ENCODE measurements around the gene KPNA2. TPM values are rescaled to one million over a fixed set of nuclear protein-coding genes. Genes with fewer than 3 reads are reported as not detected.

Gene KPNA2
- total and polyA plus RNA-seq, 2 of the 8 experiments (the other 6 are each of a cell fraction or from before 2014, with no cell fraction given), result 413 to 612 TPM

DNA sequence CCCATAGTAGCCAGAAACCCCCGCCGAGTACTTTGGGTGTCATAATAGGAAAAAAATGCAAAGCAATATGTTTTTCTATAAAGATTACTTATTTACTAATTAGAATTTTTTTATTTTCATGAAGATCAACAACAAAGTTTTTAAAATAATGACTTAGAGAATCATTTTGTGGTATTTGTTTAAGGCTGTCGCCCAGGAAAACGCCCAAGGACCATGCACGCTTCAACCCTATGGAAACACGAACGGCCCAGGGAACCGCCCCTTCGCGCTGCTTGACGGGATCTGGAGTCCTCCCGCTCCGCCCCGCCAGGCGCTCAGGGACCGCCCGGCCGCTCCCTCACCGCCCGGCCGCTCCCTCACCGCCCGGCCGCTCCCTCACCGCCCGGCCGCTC lies 408 bp upstream of the KPNA2 start:
- Histone ChIP-seq H3K14ac (ENCODE audit: insufficient read length) (no peak overlapping the region), H3K23me2 (ENCODE audit: low read depth, low read length) (peaks cover 2% of the 10 kb centered on the region; the same call in 1 of the 2 replicates), H4K5ac (ENCODE audit: insufficient read length, low read depth, low read length) (peak overlapping the region; percentile 87), H3K79me1 (ENCODE audit: low read depth, low read length) (0 out of 2 replicates have a peak, but pooled peaks cover 3% of the 10 kb centered on the region), H3K4ac (replicated peaks; ENCODE audit: insufficient read length, low read depth, low read length) (no peak overlapping the region), H4K20me1 (replicated peaks in 1 of 2; ENCODE audit: control insufficient read depth in 1 of 2, insufficient read depth in 2 of 2, low read length in 2 of 2) (peaks cover 7 to 15% of the 10 kb centered on the region in 2 experiments), H4K8ac (ENCODE audit: extremely low read depth, insufficient read depth, low read length) (no peak overlapping the region), H2BK15ac (ENCODE audit: low read length) (no peak overlapping the region), H3K4me3 (ENCODE audit: extremely low read depth in 1 of 4, insufficient read depth in 2 of 4, low read depth in 3 of 4, low read length in 4 of 4) (peak overlapping the region in 2 of 4 experiments; percentile 10 to 53; a peak in 3 of 8 replicates), H3K23ac (ENCODE audit: insufficient read length) (no peak overlapping the region), H3K9ac (replicated peaks in 1 of 4; ENCODE audit: extremely low read depth in 1 of 4, low read depth in 3 of 4, low read length in 3 of 4) (no peak overlapping the region), H3K79me2 (ENCODE audit: control insufficient read depth in 1 of 2, insufficient read depth in 2 of 2, low read length in 2 of 2) (peaks cover 9 to 42% of the 10 kb centered on the region in 2 experiments), H2BK120ac (replicated peaks; ENCODE audit: low read depth, low read length) (no peak overlapping the region), H3K4me1 (replicated peaks in 1 of 4; ENCODE audit: control insufficient read depth in 3 of 4, insufficient read depth in 4 of 4, low read length in 3 of 4) (peaks cover 5 to 16% (median 11%) of the 10 kb centered on the region in 4 experiments; a peak in 6 of 7 replicates), H3K9me3 (ENCODE audit: insufficient read depth in 2 of 2, low read depth in 1 of 2, low read length in 1 of 2) (no peaks in the 10 kb centered on the region), H2BK12ac (ENCODE audit: low read depth, low read length) (no peak overlapping the region), H2BK5ac (ENCODE audit: low read depth, low read length) (no peak overlapping the region), H4K91ac (replicated peaks; ENCODE audit: insufficient read length, low read length) (no peak overlapping the region), H2AFZ (ENCODE audit: low read length) (no peak overlapping the region), H3K27ac (ENCODE audit: low read depth, low read length) (no peak overlapping the region), H3K27me3 (replicated peaks in 1 of 4; ENCODE audit: control insufficient read depth in 3 of 4, extremely low read depth in 1 of 4, insufficient read depth in 3 of 4, low read length in 3 of 4) (no peaks in the 10 kb centered on the region), H3K56ac (replicated peaks; ENCODE audit: insufficient read length, low read depth, low read length) (no peak overlapping the region), H2BK20ac (ENCODE audit: low read length) (no peak overlapping the region), H2AK5ac (ENCODE audit: low read depth, low read length) (no peak overlapping the region), H3K4me2 (ENCODE audit: insufficient read depth in 1 of 2, low read depth in 2 of 2, low read length in 2 of 2) (peak overlapping the region; percentile 53 to 78), H3K36me3 (ENCODE audit: control insufficient read depth in 2 of 4, insufficient read depth in 4 of 4, low read length in 3 of 4) (peaks cover 19 to 38% (median 30%) of the 10 kb centered on the region in 4 experiments), H3K18ac (ENCODE audit: extremely low read depth, low read length) (no peak overlapping the region)
- ChIA-PET POLR2A (ENCODE audit: partially characterized antibody) (interaction anchor here (0.6 to 9.6 kb wide), 16 partner anchors 12 to 362 kb away, joined by 3 to 134 read pairs (median 4); partner anchors contain the start of gene C17orf58), CTCF (ENCODE audit: partially characterized antibody) (interaction anchor here (1.0 kb wide), 1 partner anchor 13 kb away, joined by 3 read pairs; no protein-coding TSS in a partner anchor)
- FAIRE-seq (no peak), DNase-seq (ENCODE audit: low read depth in 1 of 2, low spot score in 2 of 2) (peak in 1 of 2 experiments; percentile 90)
- TF ChIP-seq TAF7 (optimal IDR thresholded peaks at IDR 0.05; ENCODE audit: borderline replicate concordance, low read depth, low read length) (peak; percentile 5), EP300 (IDR thresholded peaks at IDR 0.05; ENCODE audit: borderline replicate concordance in 1 of 2, low read depth in 2 of 2, low read length in 2 of 2) (no peak)
- 9% methylated on average over 14 of the region's 27 CpGs; no CpG with 5 or more reads in 1 of the 2 experiments for WGBS, 2 experiments (ENCODE audit: extremely low coverage in 1 of 2, insufficient coverage in 1 of 2, insufficient read length in 1 of 2, insufficient replicate concordance in 2 of 2, low coverage in 1 of 2, low lambda C conversion rate in 2 of 2, missing lambda C conversion rate in 1 of 2)

Measured in H1 (cell line).